GM18909 (cell line): ENCODE results near the gene BATF.
A peak's percentile ranks its signal among the peaks of the same experiment; 100 is the strongest.

Experiments
- ATAC-seq: cut with Tn5 transposase; IDR thresholded peaks from one replicate; pipeline ENCODE4 v1.9.1; 2021; ENCODE audit warnings: mild to moderate bottlenecking; ENCODE audit not compliant: unreplicated experiment, poor library complexity

BATF gene

GRCh38 chr14:75558440-75558839 lies 36.2 kb downstream of the BATF start:
- ATAC-seq = no peak

- ATAC-seq = no peak
These were observed 36.8 kb downstream of the BATF start for GRCh38 chr14:75559045-75559444.

GRCh38 chr14:75559451-75560222 lies 37.4 kb downstream of the BATF start:
- no peak for ATAC-seq

- no peak for ATAC-seq
These were observed 38.8 kb downstream of the BATF start for GRCh38 chr14:75561013-75561432.

GRCh38 chr14:75562089-75562488 lies 39.8 kb downstream of the BATF start:
- ATAC-seq = no peak

- no peak for ATAC-seq
These were observed 40.2 kb downstream of the BATF start for GRCh38 chr14:75562489-75562888.

GRCh38 chr14:75563931-75564330 lies 41.7 kb downstream of the BATF start:
- ATAC-seq = no peak

GRCh38 chr14:75565056-75565455 lies 42.8 kb downstream of the BATF start:
- ATAC-seq = no peak

- ATAC-seq = no peak
These were observed 44.1 kb downstream of the BATF start for GRCh38 chr14:75566321-75566720.

- no peak for ATAC-seq
These were observed 44.5 kb downstream of the BATF start for GRCh38 chr14:75566752-75567151.

- no peak for ATAC-seq
These were observed 45.9 kb downstream of the BATF start for GRCh38 chr14:75568140-75568539.

GRCh38 chr14:75568791-75569190 lies 46.5 kb downstream of the BATF start:
- no peak for ATAC-seq

- no peak for ATAC-seq
These were observed 48.5 kb downstream of the BATF start for GRCh38 chr14:75570797-75571196.

- ATAC-seq = no peak
These were observed 49.8 kb downstream of the BATF start for GRCh38 chr14:75572104-75572503.

- no peak for ATAC-seq
These were observed 54.8 kb downstream of the BATF start for GRCh38 chr14:75577090-75577489.

GRCh38 chr14:75577729-75578101 lies 55.4 kb downstream of the BATF start:
- ATAC-seq = peak; percentile 83

GRCh38 chr14:75578102-75578785 lies 56.0 kb downstream of the BATF start, which contains the start of gene FLVCR2:
Gene FLVCR2, plus strand, starts transcription at chr14:75578620. Its CDS starts 353 bp downstream, at chr14:75578973.
- ATAC-seq = peak; percentile 45

- ATAC-seq = peak; percentile 10
These were observed 56.6 kb downstream of the BATF start for GRCh38 chr14:75578786-75579337.

GRCh38 chr14:75579338-75579864 lies 57.1 kb downstream of the BATF start:
- ATAC-seq = no peak

GRCh38 chr14:75579882-75580281 lies 57.6 kb downstream of the BATF start:
- no peak for ATAC-seq

- ATAC-seq = no peak
These were observed 65.1 kb downstream of the BATF start for GRCh38 chr14:75587388-75587787.
